Hematopoietic multipotent progenitor cell treated with erythropoietin and hydrocortisone succinate and interleukin-3 and kit ligand, for 8 days (in vitro differentiated cells): ENCODE results near the gene ACOX3.
"Not testable (repeated sequence)": the region's sequence is repeated elsewhere in the genome, so short reads cannot be mapped to it uniquely, and the experiment has no call there.

Source experiments
- DNase-seq: peaks from one replicate; pipeline ENCODE4 v3.0.0-alpha.2; 2015

ACOX3 gene

GRCh38 chr4:8349664-8350236, 90.8 kb downstream of the ACOX3 start:
- no peak for DNase-seq

- DNase-seq = not testable (repeated sequence)
Measured at GRCh38 chr4:8349236-8349635, 91.3 kb downstream of the ACOX3 start.

DNA sequence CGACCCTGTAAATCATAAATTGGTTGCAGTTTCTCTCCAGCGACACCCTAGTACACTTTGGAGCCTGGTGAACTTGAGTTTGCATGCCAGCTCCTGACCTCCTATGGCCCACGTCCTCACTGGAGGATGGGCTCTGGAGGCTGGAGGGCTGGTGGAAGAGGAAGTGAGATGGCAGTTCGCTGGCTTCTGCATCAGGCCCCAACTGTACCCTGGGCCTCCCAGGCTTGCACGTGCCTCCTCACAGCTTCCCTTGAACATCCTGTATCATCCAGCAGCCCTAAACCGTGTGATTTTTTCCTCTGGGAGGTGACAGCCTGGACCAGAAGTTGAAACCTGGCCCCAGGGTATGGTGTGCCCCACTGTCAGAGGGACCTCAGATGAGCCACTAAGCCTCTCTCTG, 92.5 kb downstream of the ACOX3 start:
- DNase-seq = no peak

DNA sequence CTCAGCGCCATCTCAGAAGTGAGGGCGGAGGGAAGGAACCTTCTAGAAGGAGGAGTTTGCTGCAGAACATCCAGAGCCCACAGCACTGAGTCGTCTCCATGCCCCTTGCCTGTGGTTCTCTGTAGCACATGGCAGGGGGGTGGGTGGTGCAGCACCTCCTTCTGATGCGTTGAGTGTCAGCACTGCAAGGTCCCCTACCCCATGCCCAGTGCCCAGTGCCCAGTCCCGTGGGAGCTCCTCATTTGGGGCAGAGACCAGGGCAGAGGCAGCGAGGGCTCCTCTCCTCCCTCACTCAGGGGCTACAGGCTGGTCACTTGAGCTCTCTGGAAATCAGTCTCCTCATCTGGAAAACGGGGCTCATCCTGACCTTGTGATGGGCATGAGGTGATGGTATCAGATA, 92.9 kb downstream of the ACOX3 start:
- DNase-seq = no peak

DNA sequence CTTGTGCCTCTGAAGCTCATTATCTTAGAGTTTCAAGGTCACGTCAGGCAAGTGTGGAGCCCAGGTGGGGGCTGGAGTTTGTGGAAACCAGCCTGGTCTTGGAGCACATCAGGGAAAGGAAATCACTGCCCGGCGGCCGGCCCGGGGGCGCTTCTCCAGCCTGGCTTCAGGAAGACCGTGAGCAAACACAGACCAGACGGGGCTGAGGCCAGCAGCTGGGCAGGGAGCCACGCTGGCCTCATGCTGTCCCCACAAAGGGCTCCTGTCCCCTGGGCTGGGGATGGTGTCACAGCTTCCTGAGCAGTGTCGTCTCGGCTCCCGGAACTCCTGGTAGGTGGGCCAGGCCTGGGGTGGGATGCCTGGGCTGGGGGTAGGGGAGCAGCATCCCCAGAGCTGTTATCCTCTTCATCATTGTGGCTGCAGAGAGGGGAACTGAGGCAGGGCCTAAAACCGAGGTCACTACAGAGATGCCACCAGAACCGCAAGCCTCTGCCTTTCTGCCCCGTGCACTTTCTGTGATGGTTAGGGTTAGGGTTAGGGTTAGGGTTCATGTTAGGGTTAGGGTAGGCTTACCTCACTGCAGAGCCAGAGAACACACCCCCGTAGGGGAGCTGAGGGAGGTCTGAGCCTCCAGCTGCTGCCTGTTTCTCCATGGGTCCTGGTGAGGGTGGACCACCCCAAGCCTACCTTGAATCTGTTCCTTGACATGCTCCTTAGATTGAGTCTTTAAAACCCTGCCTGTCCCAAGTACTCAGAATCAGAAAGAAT, 93.5 kb downstream of the ACOX3 start:
- no peak for DNase-seq

GRCh38 chr4:8345946-8346814, 94.3 kb downstream of the ACOX3 start:
- no peak for DNase-seq

GRCh38 chr4:8345053-8345945, 95.2 kb downstream of the ACOX3 start:
- no peak for DNase-seq

GRCh38 chr4:8344377-8344776, 96.1 kb downstream of the ACOX3 start:
- DNase-seq = no peak

GRCh38 chr4:8343967-8344331, 96.6 kb downstream of the ACOX3 start:
- no peak for DNase-seq

DNA sequence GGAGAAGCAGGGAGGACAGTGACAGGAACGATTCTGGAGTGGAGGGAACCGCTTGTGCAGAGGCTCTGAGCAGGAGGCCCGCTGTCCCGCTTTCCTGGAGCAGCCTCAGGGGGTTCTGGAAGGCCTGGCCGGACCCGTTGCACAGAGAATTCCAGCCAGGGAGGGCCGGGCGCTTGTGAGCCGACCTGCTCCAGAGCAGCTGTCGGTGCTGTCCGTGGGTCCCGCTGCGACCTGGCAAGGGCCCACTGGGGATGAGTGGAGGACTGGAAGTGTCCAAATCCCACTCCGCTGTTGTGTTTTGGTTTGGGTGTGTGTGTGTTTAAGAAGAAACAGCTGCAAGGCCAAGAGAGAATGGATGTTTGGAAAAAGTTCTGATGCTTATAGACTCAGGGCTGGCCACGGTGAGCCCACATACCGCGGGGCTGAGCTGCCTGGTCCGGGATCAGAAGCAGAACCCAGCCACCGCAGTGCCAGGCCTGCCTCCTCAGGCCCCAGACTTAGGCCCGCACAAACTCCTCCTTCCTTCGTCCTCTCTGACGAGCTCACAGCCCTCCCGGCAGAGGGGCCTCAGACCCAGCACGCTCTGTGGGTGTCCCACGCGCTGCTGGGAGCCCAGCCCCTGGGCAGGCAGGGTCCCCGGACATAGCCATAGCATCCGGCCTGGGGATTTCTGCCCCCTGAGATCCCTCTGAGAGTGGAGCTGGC, 97.1 kb downstream of the ACOX3 start:
- no peak for DNase-seq

- DNase-seq = no peak
Measured at GRCh38 chr4:8342651-8343261, 97.8 kb downstream of the ACOX3 start.

DNA sequence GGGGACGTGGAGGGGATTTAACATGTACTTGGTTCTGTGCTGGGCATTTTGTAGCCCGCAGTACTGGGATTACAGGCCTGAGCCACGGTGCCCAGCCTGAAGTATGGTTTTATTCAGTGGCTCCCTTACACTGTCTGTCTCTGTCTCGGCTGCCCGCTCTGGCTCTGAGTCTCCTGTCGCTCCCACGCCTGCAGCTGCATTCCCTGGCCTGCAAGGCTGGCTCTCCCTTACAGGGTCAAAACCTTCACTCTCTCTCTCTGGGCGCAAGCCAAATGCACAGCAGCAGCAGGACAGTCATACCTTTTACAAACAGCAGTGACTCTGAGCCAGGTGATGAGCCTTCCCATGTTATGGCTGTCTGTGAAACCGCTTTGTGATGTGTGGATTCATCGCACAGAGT, 98.8 kb downstream of the ACOX3 start:
- DNase-seq = no peak

- not testable (repeated sequence) for DNase-seq
Measured at GRCh38 chr4:8341281-8341680, 99.2 kb downstream of the ACOX3 start.

DNA sequence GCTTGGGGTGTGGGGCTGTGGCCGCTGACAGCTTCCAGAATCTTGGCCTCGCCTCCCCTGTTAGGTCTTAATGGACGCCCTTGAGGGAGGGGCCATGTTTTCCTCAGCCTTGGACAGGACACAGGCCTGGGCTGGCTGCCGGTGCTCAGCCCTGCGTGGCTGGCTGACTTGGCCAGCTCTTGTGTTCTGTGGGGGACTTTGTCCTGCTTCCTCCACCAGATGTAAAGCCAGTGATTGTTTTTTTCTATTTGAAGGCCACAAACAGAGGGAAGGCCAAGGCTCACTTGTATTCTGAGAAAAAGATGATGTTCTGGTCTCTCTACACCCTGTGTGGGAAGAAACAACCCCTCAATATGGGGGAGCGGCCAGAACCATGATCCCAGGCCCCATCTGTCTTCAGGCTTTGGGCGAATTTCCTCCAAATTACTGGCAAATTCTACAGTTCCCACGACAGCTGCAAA, 99.7 kb downstream of the ACOX3 start:
- DNase-seq = no peak

GRCh38 chr4:8338351-8338961, 102.1 kb downstream of the ACOX3 start:
- no peak for DNase-seq

DNA sequence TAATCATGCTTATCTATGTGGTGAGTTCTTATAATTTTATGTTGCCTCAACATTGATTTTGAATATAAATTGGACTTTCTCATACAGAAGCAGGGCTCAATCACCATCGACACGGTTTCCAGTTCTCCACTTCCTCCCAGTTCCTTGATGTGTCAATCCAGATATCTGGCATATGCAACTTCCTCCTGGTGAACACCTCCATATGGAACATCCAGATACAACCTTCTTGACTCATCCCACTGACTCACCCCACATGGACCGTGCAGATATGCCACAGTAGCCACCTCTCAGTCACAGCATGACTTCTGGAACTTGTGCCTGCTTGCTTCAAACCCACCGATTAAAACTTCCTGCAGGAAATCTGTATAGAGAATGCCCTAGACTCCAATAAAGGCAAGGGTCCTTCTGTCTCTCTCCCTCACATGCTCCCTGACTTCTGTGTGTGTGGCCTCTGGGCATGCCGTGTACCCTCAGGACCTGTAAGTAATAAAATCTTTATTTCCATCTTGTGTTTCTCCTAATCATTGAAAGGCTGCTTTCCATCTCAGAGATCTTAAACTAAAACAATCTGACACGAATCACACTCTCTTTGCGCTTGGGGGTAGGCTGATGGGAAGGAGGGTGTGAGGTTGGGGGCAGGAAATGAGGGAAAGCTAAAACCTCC, 104.0 kb downstream of the ACOX3 start:
- DNase-seq = peak; percentile 45

DNA sequence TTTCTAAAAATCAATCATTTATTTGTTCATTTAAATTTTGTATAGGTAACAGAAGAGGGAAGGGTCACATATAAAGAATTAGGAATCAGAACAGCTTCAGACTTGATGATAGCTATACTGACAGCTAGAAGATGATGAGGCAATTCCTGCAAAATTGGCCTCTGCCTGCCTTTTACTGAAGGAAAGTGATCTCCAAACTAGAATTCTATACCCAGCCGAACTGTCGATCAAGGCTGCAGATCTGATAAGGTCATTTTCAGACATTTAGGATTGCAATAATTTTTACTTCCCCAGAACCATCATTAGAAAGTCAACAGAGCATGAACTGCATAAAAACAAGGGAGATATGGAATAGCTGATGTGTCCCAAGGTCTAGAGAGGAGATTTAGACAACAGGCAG, 104.7 kb downstream of the ACOX3 start:
- no peak for DNase-seq

- DNase-seq = no peak
Measured at GRCh38 chr4:8334786-8335460, 105.6 kb downstream of the ACOX3 start.

DNA sequence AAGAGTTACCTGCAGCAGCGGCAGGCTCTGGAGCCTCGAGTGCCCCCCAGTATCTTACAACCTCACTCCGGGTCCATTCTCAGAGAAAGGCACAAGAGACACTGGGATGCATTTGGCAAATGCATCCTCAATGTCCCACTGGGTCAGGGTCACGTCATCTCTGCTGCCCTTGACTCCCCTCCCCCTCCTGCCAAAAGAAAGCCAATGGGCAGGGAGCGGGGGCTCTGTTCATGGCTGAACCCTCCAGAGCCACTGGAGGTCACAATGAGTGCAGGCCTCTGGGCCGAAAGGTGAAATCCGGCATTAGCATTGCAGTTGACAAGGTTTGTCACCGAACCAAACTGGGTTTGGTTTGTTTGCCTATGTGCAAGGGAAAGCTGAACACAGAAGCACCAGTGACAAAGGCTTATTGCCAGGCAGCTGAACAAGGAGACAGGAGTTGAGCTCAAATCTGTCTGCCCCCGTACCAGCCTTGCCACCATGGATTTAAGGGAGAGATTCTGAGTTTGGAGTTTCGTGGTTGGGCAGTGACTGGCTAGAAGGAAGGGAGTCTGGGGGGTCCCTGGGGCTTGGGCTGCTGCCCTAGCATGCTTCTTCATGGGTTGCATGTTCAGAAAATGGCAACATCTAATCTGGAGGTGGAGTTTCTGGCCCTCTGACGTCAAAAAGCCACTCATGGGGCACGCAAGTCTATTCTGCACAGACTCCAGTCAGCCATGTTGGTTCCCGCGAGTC, 106.6 kb downstream of the ACOX3 start:
- DNase-seq = no peak
